DOHH2 (cell line): ENCODE results near the gene TMEM187.

Experiments
- H3F3A ChIP-seq: fragments of 200-600 bp; sonication (generic), shearing (Covaris generic); 2 replicates; pipeline ENCODE4 v1.6.0; 2016; ENCODE audit warnings: antibody characterized with exemption, mild to moderate bottlenecking; ENCODE audit not compliant: control insufficient read depth, insufficient read depth
- H3K27ac ChIP-seq: fragments of 200-600 bp; sonication (generic); 2 replicates; pipeline ENCODE4 v1.5.1; 2014; ENCODE audit warnings: low read depth, mild to moderate bottlenecking, low read length, moderate library complexity
- H3K27me3 ChIP-seq: fragments of 200-600 bp; sonication (generic); 2 replicates; pipeline ENCODE4 v1.6.1; 2014; ENCODE audit warnings: mild to moderate bottlenecking, low read length, mixed read lengths; ENCODE audit not compliant: control insufficient read depth
- H3K36me3 ChIP-seq: fragments of 200-600 bp; sonication (generic); 2 replicates; pipeline ENCODE4 v1.6.1; 2014; ENCODE audit warnings: mild to moderate bottlenecking, low read length, moderate library complexity, mixed read lengths; ENCODE audit not compliant: control insufficient read depth
- H3K4me1 ChIP-seq: fragments of 200-600 bp; sonication (generic); 2 replicates; pipeline ENCODE4 v1.6.1; 2014; ENCODE audit warnings: mild to moderate bottlenecking, low read length, mixed read lengths; ENCODE audit not compliant: control insufficient read depth
- H3K4me2 ChIP-seq: fragments of 200-600 bp; sonication (generic); 2 replicates; pipeline ENCODE4 v1.6.0; 2014; ENCODE audit warnings: mild to moderate bottlenecking, low read length, moderate library complexity
- H3K4me3 ChIP-seq: fragments of 200-600 bp; sonication (generic); 2 replicates; pipeline ENCODE4 v1.5.1; 2014; ENCODE audit warnings: mild to moderate bottlenecking, low read length, mixed read lengths
- H3K79me2 ChIP-seq: fragments of 200-600 bp; sonication (generic); 2 replicates; pipeline ENCODE4 v1.6.1; 2014; ENCODE audit warnings: mild to moderate bottlenecking, low read length, mixed read lengths; ENCODE audit not compliant: control insufficient read depth
- H3K9me2 ChIP-seq: fragments of 200-600 bp; sonication (generic); replicated peaks from 2 replicates; pipeline ENCODE4 v1.6.1; 2014; ENCODE audit warnings: mild to moderate bottlenecking, low read length, mixed read lengths; ENCODE audit not compliant: control insufficient read depth
- H3K9me3 ChIP-seq: fragments of 200-600 bp; sonication (generic); 2 replicates; pipeline ENCODE4 v1.6.1; 2014; ENCODE audit warnings: antibody characterized with exemption, low read length, mixed read lengths; ENCODE audit not compliant: control insufficient read depth, insufficient read depth
- H4K20me1 ChIP-seq: fragments of 200-600 bp; sonication (generic); 2 replicates; pipeline ENCODE4 v1.6.0; 2014; ENCODE audit warnings: low read depth, mild to moderate bottlenecking, antibody characterized with exemption, low read length, moderate library complexity; ENCODE audit not compliant: control insufficient read depth, insufficient read depth
- EZH2phosphoT487 ChIP-seq: fragments of 200-600 bp; sonication (generic); IDR thresholded peaks from 2 replicates; pipeline ENCODE4 v1.6.1; 2017; ENCODE audit warnings: borderline replicate concordance, mild to moderate bottlenecking, antibody characterized with exemption, low read length, moderate library complexity, mixed read lengths
- TF ChIP-seq, protein P1 (sequence below): fragments of 200-600 bp; sonication (generic); IDR thresholded peaks from one replicate; pipeline ENCODE4 v1.5.1; 2014; ENCODE audit warnings: antibody characterized with exemption, mild to moderate bottlenecking, low read depth, low read length; ENCODE audit not compliant: poor library complexity, severe bottlenecking

Gene TMEM187

DNA sequence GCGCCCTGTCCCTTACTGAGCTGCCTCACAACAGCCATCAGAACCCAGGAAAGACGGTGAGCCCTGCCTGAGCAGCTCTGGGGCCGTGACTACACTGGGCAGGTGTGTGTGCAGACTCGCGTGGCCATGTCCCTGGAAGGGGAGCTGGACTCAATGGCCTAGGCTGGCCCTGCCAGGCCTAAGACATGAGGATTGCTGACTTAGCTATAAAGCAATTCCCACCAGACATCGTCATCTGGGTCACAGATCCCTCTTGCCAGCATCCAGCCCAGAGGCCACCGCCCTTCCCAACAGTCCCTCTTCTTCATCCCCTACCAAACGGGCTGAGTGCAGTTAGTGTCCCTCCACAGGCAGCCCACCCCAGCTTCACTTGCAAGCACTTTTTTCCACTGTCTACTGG lies 41.4 kb upstream of the TMEM187 start:
- Histone ChIP-seq H3K9me3 (no peaks in the 10 kb centered on the region), H4K20me1 (no peaks in the 10 kb centered on the region), H3K27ac (no peak overlapping the region)

DNA sequence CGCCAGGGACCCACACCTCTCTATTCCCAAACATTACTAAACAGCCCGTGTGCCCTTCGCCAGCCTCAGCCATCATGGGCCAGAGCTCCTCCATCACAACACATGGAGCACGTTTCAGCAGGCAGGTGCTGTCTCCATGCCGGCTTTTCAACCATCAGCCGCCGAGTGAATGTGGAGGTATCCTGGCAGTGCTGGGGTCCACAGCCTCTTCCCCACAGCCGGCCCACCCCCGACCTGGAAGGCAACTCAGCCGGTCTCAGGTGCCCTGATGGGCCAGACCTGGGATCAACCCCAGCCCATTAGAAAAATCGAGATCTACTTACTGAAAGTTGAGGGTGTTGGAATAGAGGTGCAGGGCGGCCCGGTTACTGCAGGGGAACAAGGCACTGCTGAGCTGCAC lies 40.8 kb upstream of the TMEM187 start:
- H3K9me2 ChIP-seq = no peaks in the 10 kb centered on the region
- no peaks in the 10 kb centered on the region for H3K9me3 ChIP-seq
- peaks cover 9% of the 10 kb centered on the region; the same call in 1 of the 2 replicates for H3F3A ChIP-seq
- H3K36me3 ChIP-seq = peaks cover 40% of the 10 kb centered on the region
- peaks cover 28% of the 10 kb centered on the region for H3K4me1 ChIP-seq
- no peak for TF ChIP-seq EZH2phosphoT487
- TF ChIP-seq, protein P1, sequence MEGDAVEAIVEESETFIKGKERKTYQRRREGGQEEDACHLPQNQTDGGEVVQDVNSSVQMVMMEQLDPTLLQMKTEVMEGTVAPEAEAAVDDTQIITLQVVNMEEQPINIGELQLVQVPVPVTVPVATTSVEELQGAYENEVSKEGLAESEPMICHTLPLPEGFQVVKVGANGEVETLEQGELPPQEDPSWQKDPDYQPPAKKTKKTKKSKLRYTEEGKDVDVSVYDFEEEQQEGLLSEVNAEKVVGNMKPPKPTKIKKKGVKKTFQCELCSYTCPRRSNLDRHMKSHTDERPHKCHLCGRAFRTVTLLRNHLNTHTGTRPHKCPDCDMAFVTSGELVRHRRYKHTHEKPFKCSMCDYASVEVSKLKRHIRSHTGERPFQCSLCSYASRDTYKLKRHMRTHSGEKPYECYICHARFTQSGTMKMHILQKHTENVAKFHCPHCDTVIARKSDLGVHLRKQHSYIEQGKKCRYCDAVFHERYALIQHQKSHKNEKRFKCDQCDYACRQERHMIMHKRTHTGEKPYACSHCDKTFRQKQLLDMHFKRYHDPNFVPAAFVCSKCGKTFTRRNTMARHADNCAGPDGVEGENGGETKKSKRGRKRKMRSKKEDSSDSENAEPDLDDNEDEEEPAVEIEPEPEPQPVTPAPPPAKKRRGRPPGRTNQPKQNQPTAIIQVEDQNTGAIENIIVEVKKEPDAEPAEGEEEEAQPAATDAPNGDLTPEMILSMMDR = no peak
- no peak overlapping the region for H3K27ac ChIP-seq
- H3K27me3 ChIP-seq = no peaks in the 10 kb centered on the region
- no peak overlapping the region for H3K4me3 ChIP-seq
- no peak overlapping the region for H3K4me2 ChIP-seq
- H3K79me2 ChIP-seq = peaks cover 29% of the 10 kb centered on the region
- no peaks in the 10 kb centered on the region for H4K20me1 ChIP-seq

More for the DNA sequence above, 41.4 kb upstream of the TMEM187 start:
- Histone ChIP-seq H3K4me1 (peaks cover 32% of the 10 kb centered on the region), H3K4me3 (no peak overlapping the region), H3K9me2 (no peaks in the 10 kb centered on the region), H3K4me2 (no peak overlapping the region), H3F3A (peaks cover 9% of the 10 kb centered on the region; the same call in 1 of the 2 replicates), H3K79me2 (peaks cover 29% of the 10 kb centered on the region), H3K36me3 (peaks cover 43% of the 10 kb centered on the region), H3K27me3 (no peaks in the 10 kb centered on the region)
- TF ChIP-seq, protein P1 = no peak
- TF ChIP-seq EZH2phosphoT487 = no peak

DNA sequence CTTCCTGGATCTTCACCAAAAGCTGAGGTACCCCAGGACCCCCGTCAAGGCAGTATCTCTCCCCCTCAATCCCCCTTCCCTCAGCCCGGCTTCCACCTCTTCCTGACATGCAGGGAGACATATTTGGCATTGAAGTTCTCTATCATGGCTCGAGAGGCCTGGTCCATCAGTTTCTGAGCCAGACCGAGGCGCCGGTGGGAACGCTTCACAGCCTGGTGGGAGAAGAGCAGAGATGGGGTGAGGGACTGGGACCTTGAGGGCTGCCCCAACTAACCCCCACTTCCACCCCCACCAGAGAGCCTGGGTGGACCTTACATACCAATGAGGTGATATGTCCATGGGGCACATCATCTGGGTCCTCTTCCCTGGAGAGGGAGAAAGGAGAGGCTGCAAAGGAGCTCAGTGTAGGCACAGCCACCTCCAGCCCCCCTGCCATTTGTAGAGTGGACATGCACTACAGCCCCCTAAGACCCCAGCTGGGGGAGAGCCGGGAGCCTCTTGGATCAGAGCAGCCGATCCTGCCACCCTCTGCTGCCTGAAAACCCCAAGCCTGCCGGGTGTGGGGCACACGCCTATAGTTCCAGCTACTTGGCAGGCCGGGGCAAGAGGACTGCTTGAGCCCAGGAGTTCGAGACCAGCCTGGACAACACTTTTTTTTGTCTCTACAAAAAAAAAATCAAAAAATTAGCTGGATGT lies 40.2 kb upstream of the TMEM187 start:
- Histone ChIP-seq H3K4me2 (no peak overlapping the region), H3K79me2 (peaks cover 29% of the 10 kb centered on the region)

More for the DNA sequence above, 40.2 kb upstream of the TMEM187 start:
- Histone ChIP-seq H3K9me3 (no peaks in the 10 kb centered on the region), H3K36me3 (peaks cover 40% of the 10 kb centered on the region), H3K4me3 (no peak overlapping the region), H3K27me3 (no peaks in the 10 kb centered on the region), H3K9me2 (no peaks in the 10 kb centered on the region), H3K27ac (no peak overlapping the region), H4K20me1 (no peaks in the 10 kb centered on the region), H3F3A (peaks cover 7% of the 10 kb centered on the region; the same call in 1 of the 2 replicates), H3K4me1 (peaks cover 23% of the 10 kb centered on the region)
- TF ChIP-seq, protein P1 = no peak
- no peak for TF ChIP-seq EZH2phosphoT487
